HAP-1 (cell line): ENCODE measurements around the gene CHRM3.
"Not testable (repeated sequence)": the region's sequence is repeated elsewhere in the genome, so short reads cannot be mapped to it uniquely, and the experiment has no call there.

Source experiments
- DNase-seq, 2 experiments: peaks; one replicate each; pipeline ENCODE4 v3.0.0-alpha.2; 2016 to 2020; ENCODE audit warnings: low spot score in 2 of 2
- H3K27me3 ChIP-seq: fragments of 250-450 bp; sonication (Bioruptor Pico); 2 replicates; pipeline ENCODE4 v1.5.1; 2020; ENCODE audit warnings: low read depth, mild to moderate bottlenecking, moderate library complexity
- H3K36me3 ChIP-seq: fragments of 250-450 bp; sonication (Bioruptor Pico); replicated peaks from 2 replicates; pipeline ENCODE4 v1.5.1; 2020; ENCODE audit warnings: mild to moderate bottlenecking
- H3K4me1 ChIP-seq: fragments of 250-450 bp; sonication (Bioruptor Pico); 2 replicates; pipeline ENCODE4 v1.5.1; 2020; ENCODE audit warnings: mild to moderate bottlenecking
- H3K4me3 ChIP-seq: fragments of 250-450 bp; sonication (Bioruptor Pico); 2 replicates; pipeline ENCODE4 v1.5.1; 2020; ENCODE audit warnings: mild to moderate bottlenecking, moderate library complexity
- H3K9me3 ChIP-seq: fragments of 250-450 bp; sonication (Bioruptor Pico); 2 replicates; pipeline ENCODE4 v1.5.1; 2020; ENCODE audit warnings: mild to moderate bottlenecking, moderate library complexity
- in situ Hi-C: fragments of 300-500 bp; cut with MboI; formaldehyde crosslinking; loops from 3 replicates; pipeline ENCODE4 v1.14.3; 2020; ENCODE audit warnings: low sequenced_read_pairs, inconsistent platforms, mixed read lengths

The CHRM3 gene

GRCh38 chr1:239386453-239387303 lies at the start of gene CHRM3:
CHRM3 (plus strand) TSS chr1:239386568; CDS start chr1:239907452, 520,884 bp downstream.
- Histone ChIP-seq H3K4me1 (no peaks in the 10 kb centered on the region; the same call in 1 of the 2 replicates), H3K27me3 (peaks cover 28% of the 10 kb centered on the region), H3K4me3 (peak within 1 kb of the TSS; percentile 36), H3K36me3 (no peaks in the 10 kb centered on the region), H3K9me3 (no peaks in the 10 kb centered on the region)
- in situ Hi-C loops = no loop called here
- DNase-seq = peak; percentile 64 to 79

GRCh38 chr1:239337799-239338430 lies 48.5 kb upstream of the CHRM3 start:
- no peaks in the 10 kb centered on the region for H3K36me3 ChIP-seq
- no peak overlapping the region for H3K4me3 ChIP-seq
- no peak for DNase-seq
- no peaks in the 10 kb centered on the region for H3K27me3 ChIP-seq
- in situ Hi-C loops = no loop called here
- H3K4me1 ChIP-seq = no peaks in the 10 kb centered on the region
- H3K9me3 ChIP-seq = no peaks in the 10 kb centered on the region

GRCh38 chr1:239347776-239348175 lies 38.6 kb upstream of the CHRM3 start:
- no peak for DNase-seq
- in situ Hi-C loops = no loop called here

GRCh38 chr1:239348635-239349353 lies 37.6 kb upstream of the CHRM3 start:
- Histone ChIP-seq H3K36me3 (no peaks in the 10 kb centered on the region), H3K27me3 (no peaks in the 10 kb centered on the region), H3K4me3 (no peak overlapping the region), H3K9me3 (no peaks in the 10 kb centered on the region), H3K4me1 (no peaks in the 10 kb centered on the region)
- no peak for DNase-seq
- in situ Hi-C loops = no loop called here

More at GRCh38 chr1:239347776-239348175, 38.6 kb upstream of the CHRM3 start:
- Histone ChIP-seq H3K4me3 (no peak overlapping the region), H3K27me3 (no peaks in the 10 kb centered on the region), H3K9me3 (no peaks in the 10 kb centered on the region), H3K4me1 (no peaks in the 10 kb centered on the region), H3K36me3 (no peaks in the 10 kb centered on the region)

- H3K9me3 ChIP-seq = no peaks in the 10 kb centered on the region
- H3K27me3 ChIP-seq = no peaks in the 10 kb centered on the region
- H3K36me3 ChIP-seq = no peaks in the 10 kb centered on the region
- no peaks in the 10 kb centered on the region for H3K4me1 ChIP-seq
- in situ Hi-C loops = no loop called here
- DNase-seq = no peak
- H3K4me3 ChIP-seq = no peak overlapping the region
These were observed 36.7 kb upstream of the CHRM3 start for GRCh38 chr1:239349699-239350098.

GRCh38 chr1:239353536-239353935 lies 32.8 kb upstream of the CHRM3 start:
- in situ Hi-C loops = no loop called here
- no peaks in the 10 kb centered on the region for H3K9me3 ChIP-seq
- H3K4me3 ChIP-seq = no peak overlapping the region
- DNase-seq = no peak
- no peaks in the 10 kb centered on the region for H3K36me3 ChIP-seq
- no peaks in the 10 kb centered on the region for H3K4me1 ChIP-seq
- no peaks in the 10 kb centered on the region for H3K27me3 ChIP-seq

- no peaks in the 10 kb centered on the region for H3K9me3 ChIP-seq
- in situ Hi-C loops = no loop called here
- H3K4me1 ChIP-seq = no peaks in the 10 kb centered on the region
- H3K4me3 ChIP-seq = no peak overlapping the region
- H3K27me3 ChIP-seq = no peaks in the 10 kb centered on the region
- DNase-seq = no peak
- H3K36me3 ChIP-seq = no peaks in the 10 kb centered on the region
These were observed 32.1 kb upstream of the CHRM3 start for GRCh38 chr1:239354231-239354630.

- no peaks in the 10 kb centered on the region for H3K27me3 ChIP-seq
- H3K4me3 ChIP-seq = no peak overlapping the region
- H3K9me3 ChIP-seq = no peaks in the 10 kb centered on the region
- in situ Hi-C loops = no loop called here
- no peak for DNase-seq
- no peaks in the 10 kb centered on the region for H3K36me3 ChIP-seq
- H3K4me1 ChIP-seq = no peaks in the 10 kb centered on the region
These were observed 28.5 kb upstream of the CHRM3 start for GRCh38 chr1:239357867-239358266.

GRCh38 chr1:239361403-239361802 lies 25.0 kb upstream of the CHRM3 start:
- DNase-seq = no peak
- Histone ChIP-seq H3K36me3 (no peaks in the 10 kb centered on the region), H3K4me1 (no peaks in the 10 kb centered on the region), H3K27me3 (no peaks in the 10 kb centered on the region), H3K9me3 (no peaks in the 10 kb centered on the region), H3K4me3 (no peak overlapping the region)
- in situ Hi-C loops = no loop called here

GRCh38 chr1:239363930-239364329 lies 22.4 kb upstream of the CHRM3 start:
- Histone ChIP-seq H3K9me3 (no peaks in the 10 kb centered on the region), H3K36me3 (no peaks in the 10 kb centered on the region), H3K27me3 (no peaks in the 10 kb centered on the region), H3K4me1 (no peaks in the 10 kb centered on the region), H3K4me3 (no peak overlapping the region)
- no peak for DNase-seq
- in situ Hi-C loops = no loop called here

- in situ Hi-C loops = no loop called here
- no peak for DNase-seq
These were observed 19.1 kb upstream of the CHRM3 start for GRCh38 chr1:239367196-239367810.

GRCh38 chr1:239368436-239369109 lies 17.8 kb upstream of the CHRM3 start:
- Histone ChIP-seq H3K4me1 (no peaks in the 10 kb centered on the region), H3K4me3 (no peak overlapping the region), H3K36me3 (no peaks in the 10 kb centered on the region), H3K9me3 (no peaks in the 10 kb centered on the region), H3K27me3 (no peaks in the 10 kb centered on the region)
- DNase-seq = no peak
- in situ Hi-C loops = no loop called here

More at GRCh38 chr1:239367196-239367810, 19.1 kb upstream of the CHRM3 start:
- H3K4me3 ChIP-seq = no peak overlapping the region
- H3K9me3 ChIP-seq = no peaks in the 10 kb centered on the region
- H3K4me1 ChIP-seq = no peaks in the 10 kb centered on the region
- no peaks in the 10 kb centered on the region for H3K36me3 ChIP-seq
- H3K27me3 ChIP-seq = no peaks in the 10 kb centered on the region

- H3K9me3 ChIP-seq, in situ Hi-C loops, H3K27me3 ChIP-seq, H3K4me3 ChIP-seq, H3K4me1 ChIP-seq, DNase-seq, H3K36me3 ChIP-seq: not testable (repeated sequence)
These were observed 15.5 kb upstream of the CHRM3 start for GRCh38 chr1:239370869-239371268.
